ENCODE measurements around the gene PTK7. TPM values are rescaled to one million over a fixed set of nuclear protein-coding genes. Genes with fewer than 3 reads are reported as not detected.
A peak's percentile ranks its signal among the peaks of the same experiment; 100 is the strongest.

Gene PTK7
- total RNA-seq, 2 experiments from 2014 or later: 1.2 to 1.6 TPM

GRCh38 chr6:43058531-43058930, 17.6 kb upstream of the PTK7 start:
- no peaks in the 10 kb centered on the region for H3K27me3 Mint-ChIP-seq
- peaks cover 59% of the 10 kb centered on the region for H3K4me1 Mint-ChIP-seq (ENCODE audit: low read depth)
- peak overlapping the region; percentile 91 for H3K4me3 Mint-ChIP-seq
- H3K9me3 ChIP-seq (ENCODE audit: control insufficient read depth in 1 of 2, insufficient read depth in 1 of 2, low read length in 2 of 2): no peaks in the 10 kb centered on the region
- peak overlapping the region; percentile 96 for H3K27ac Mint-ChIP-seq
- ATAC-seq (ENCODE audit: poor library complexity): no peak
- peaks cover 28% of the 10 kb centered on the region for H3K36me3 ChIP-seq (ENCODE audit: insufficient read depth, low read length)
- TF ChIP-seq, protein P1, sequence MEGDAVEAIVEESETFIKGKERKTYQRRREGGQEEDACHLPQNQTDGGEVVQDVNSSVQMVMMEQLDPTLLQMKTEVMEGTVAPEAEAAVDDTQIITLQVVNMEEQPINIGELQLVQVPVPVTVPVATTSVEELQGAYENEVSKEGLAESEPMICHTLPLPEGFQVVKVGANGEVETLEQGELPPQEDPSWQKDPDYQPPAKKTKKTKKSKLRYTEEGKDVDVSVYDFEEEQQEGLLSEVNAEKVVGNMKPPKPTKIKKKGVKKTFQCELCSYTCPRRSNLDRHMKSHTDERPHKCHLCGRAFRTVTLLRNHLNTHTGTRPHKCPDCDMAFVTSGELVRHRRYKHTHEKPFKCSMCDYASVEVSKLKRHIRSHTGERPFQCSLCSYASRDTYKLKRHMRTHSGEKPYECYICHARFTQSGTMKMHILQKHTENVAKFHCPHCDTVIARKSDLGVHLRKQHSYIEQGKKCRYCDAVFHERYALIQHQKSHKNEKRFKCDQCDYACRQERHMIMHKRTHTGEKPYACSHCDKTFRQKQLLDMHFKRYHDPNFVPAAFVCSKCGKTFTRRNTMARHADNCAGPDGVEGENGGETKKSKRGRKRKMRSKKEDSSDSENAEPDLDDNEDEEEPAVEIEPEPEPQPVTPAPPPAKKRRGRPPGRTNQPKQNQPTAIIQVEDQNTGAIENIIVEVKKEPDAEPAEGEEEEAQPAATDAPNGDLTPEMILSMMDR (IDR thresholded peaks at IDR 0.05): no peak
- POLR2A ChIA-PET: interaction anchor here (0.7 to 2.2 kb wide), 16 partner anchors 7 to 1272 kb away, joined by 3 to 31 read pairs (median 6); partner anchors contain the start of genes CNPY3, KLHDC3, MEA1 and PEX6
- CTCF ChIA-PET: no interaction called here
- H3K9me3 Mint-ChIP-seq: no peaks in the 10 kb centered on the region
- no peak for DNase-seq
- intact Hi-C loops (cut with DNase I, micrococcal nuclease): loop anchor here in 1 of 2 experiments (2.0 to 10.0 kb wide), 4 partner anchors 112 to 1164 kb away; partner anchors contain the start of genes SRF and USP49
- H3K27me3 ChIP-seq (ENCODE audit: control insufficient read depth in 1 of 2, insufficient read depth in 2 of 2, low read length in 2 of 2): no peaks in the 10 kb centered on the region
- H3K27ac ChIP-seq (ENCODE audit: low read depth in 1 of 2, low read length in 2 of 2): peak overlapping the region; percentile 85 to 95
- peaks cover 59% of the 10 kb centered on the region for H3K36me3 Mint-ChIP-seq (ENCODE audit: low read depth)
- peaks cover 38% of the 10 kb centered on the region for H3K4me1 ChIP-seq (ENCODE audit: insufficient read depth, low read length)
- peak overlapping the region; percentile 89 for H3K4me3 ChIP-seq (ENCODE audit: low read length)

- no peaks in the 10 kb centered on the region for H3K9me3 Mint-ChIP-seq
- TF ChIP-seq, protein P1 (IDR thresholded peaks at IDR 0.05): no peak
- peak within 1 kb of the TSS; percentile 96 for H3K27ac Mint-ChIP-seq
- POLR2A ChIA-PET: interaction anchor here (0.5 to 2.2 kb wide), 22 partner anchors 8 to 1273 kb away, joined by 3 to 31 read pairs (median 4); partner anchors contain the start of genes CNPY3, KLHDC3, MEA1 and PEX6
- H3K27me3 Mint-ChIP-seq: no peaks in the 10 kb centered on the region
- intact Hi-C loops (cut with DNase I, micrococcal nuclease): loop anchor here (1.0 to 10.0 kb wide), 7 partner anchors 44 to 1165 kb away; partner anchors contain the start of genes KLHDC3 (in 1 of the 2), PPP2R5D (in 1 of the 2), SRF (in 1 of the 2) and USP49 (in 1 of the 2)
- Histone ChIP-seq H3K27me3 (ENCODE audit: control insufficient read depth in 1 of 2, insufficient read depth in 2 of 2, low read length in 2 of 2) (no peaks in the 10 kb centered on the region), H3K9me3 (ENCODE audit: control insufficient read depth in 1 of 2, insufficient read depth in 1 of 2, low read length in 2 of 2) (no peaks in the 10 kb centered on the region), H3K36me3 (ENCODE audit: insufficient read depth, low read length) (peaks cover 28% of the 10 kb centered on the region), H3K27ac (ENCODE audit: low read depth in 1 of 2, low read length in 2 of 2) (peak within 1 kb of the TSS; percentile 85 to 95), H3K4me1 (ENCODE audit: insufficient read depth, low read length) (peaks cover 29% of the 10 kb centered on the region), H3K4me3 (ENCODE audit: low read length) (peak within 1 kb of the TSS; percentile 89)
- CTCF ChIA-PET: interaction anchor here (1.4 kb wide), 1 partner anchor 84 kb away, joined by 4 read pairs; no protein-coding TSS in a partner anchor
- peaks cover 59% of the 10 kb centered on the region for H3K36me3 Mint-ChIP-seq (ENCODE audit: low read depth)
- ATAC-seq (ENCODE audit: poor library complexity) (peak; percentile 97), DNase-seq (peak; percentile 94 to 99 (median 97))
- H3K4me1 Mint-ChIP-seq (ENCODE audit: low read depth): peaks cover 50% of the 10 kb centered on the region
- peak within 1 kb of the TSS; percentile 91 for H3K4me3 Mint-ChIP-seq
Measured at GRCh38 chr6:43059168-43060033, 16.7 kb upstream of the PTK7 start, which contains the start of the genes KLC4 and MRPL2. KLC4 (plus strand) TSS chr6:43059631; CDS start chr6:43061336, 1,705 bp downstream. MRPL2 (minus strand) TSS chr6:43059434; CDS start chr6:43059381, 53 bp downstream.

- intact Hi-C loops (cut with DNase I, micrococcal nuclease): no loop called here
- ChIA-PET POLR2A (interaction anchor here (1.0 to 2.2 kb wide), 10 partner anchors 16 to 313 kb away, joined by 3 to 31 read pairs (median 12); partner anchors contain the start of genes CNPY3, KLHDC3, MEA1 and PEX6), CTCF (interaction anchor here (1.4 kb wide), 1 partner anchor 83 kb away, joined by 4 read pairs; no protein-coding TSS in a partner anchor)
- Mint-ChIP-seq H3K27ac (peak overlapping the region; percentile 96), H3K4me1 (ENCODE audit: low read depth) (peaks cover 49% of the 10 kb centered on the region), H3K9me3 (no peaks in the 10 kb centered on the region), H3K4me3 (peak overlapping the region; percentile 91), H3K36me3 (ENCODE audit: low read depth) (peaks cover 63% of the 10 kb centered on the region), H3K27me3 (no peaks in the 10 kb centered on the region)
- Histone ChIP-seq H3K4me1 (ENCODE audit: insufficient read depth, low read length) (peaks cover 26% of the 10 kb centered on the region), H3K36me3 (ENCODE audit: insufficient read depth, low read length) (peaks cover 31% of the 10 kb centered on the region), H3K27ac (ENCODE audit: low read depth in 1 of 2, low read length in 2 of 2) (peak overlapping the region; percentile 85 to 95), H3K9me3 (ENCODE audit: control insufficient read depth in 1 of 2, insufficient read depth in 1 of 2, low read length in 2 of 2) (no peaks in the 10 kb centered on the region), H3K4me3 (ENCODE audit: low read length) (peak overlapping the region; percentile 89), H3K27me3 (ENCODE audit: control insufficient read depth in 1 of 2, insufficient read depth in 2 of 2, low read length in 2 of 2) (no peaks in the 10 kb centered on the region)
- TF ChIP-seq, protein P1 (IDR thresholded peaks at IDR 0.05): no peak
- no peak for ATAC-seq (ENCODE audit: poor library complexity)
- no peak for DNase-seq
Measured at GRCh38 chr6:43060034-43060754, 15.9 kb upstream of the PTK7 start.
